ENCODE results near the gene RPS19BP1.

DNA sequence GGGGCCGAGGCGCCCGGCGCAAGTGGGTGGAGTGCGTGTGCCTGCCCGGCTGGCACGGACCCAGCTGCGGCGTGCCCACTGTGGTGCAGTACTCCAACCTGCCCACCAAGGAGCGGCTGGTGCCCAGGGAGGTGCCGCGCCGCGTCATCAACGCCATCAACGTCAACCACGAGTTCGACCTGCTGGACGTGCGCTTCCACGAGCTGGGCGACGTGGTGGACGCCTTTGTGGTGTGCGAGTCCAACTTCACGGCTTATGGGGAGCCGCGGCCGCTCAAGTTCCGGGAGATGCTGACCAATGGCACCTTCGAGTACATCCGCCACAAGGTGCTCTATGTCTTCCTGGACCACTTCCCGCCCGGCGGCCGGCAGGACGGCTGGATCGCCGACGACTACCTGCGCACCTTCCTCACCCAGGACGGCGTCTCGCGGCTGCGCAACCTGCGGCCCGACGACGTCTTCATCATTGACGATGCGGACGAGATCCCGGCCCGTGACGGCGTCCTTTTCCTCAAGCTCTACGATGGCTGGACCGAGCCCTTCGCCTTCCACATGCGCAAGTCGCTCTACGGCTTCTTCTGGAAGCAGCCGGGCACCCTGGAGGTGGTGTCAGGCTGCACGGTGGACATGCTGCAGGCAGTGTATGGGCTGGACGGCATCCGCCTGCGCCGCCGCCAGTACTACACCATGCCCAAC lies 44.6 kb downstream of the RPS19BP1 start:
- TF ChIP-seq POLR2A (IDR thresholded peaks at IDR 0.05) = no peak
- TF ChIP-seq, protein P1, sequence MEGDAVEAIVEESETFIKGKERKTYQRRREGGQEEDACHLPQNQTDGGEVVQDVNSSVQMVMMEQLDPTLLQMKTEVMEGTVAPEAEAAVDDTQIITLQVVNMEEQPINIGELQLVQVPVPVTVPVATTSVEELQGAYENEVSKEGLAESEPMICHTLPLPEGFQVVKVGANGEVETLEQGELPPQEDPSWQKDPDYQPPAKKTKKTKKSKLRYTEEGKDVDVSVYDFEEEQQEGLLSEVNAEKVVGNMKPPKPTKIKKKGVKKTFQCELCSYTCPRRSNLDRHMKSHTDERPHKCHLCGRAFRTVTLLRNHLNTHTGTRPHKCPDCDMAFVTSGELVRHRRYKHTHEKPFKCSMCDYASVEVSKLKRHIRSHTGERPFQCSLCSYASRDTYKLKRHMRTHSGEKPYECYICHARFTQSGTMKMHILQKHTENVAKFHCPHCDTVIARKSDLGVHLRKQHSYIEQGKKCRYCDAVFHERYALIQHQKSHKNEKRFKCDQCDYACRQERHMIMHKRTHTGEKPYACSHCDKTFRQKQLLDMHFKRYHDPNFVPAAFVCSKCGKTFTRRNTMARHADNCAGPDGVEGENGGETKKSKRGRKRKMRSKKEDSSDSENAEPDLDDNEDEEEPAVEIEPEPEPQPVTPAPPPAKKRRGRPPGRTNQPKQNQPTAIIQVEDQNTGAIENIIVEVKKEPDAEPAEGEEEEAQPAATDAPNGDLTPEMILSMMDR (IDR thresholded peaks at IDR 0.05) = no peak
